Astrocyte of the cerebellum (primary cell): Measurements from ENCODE around the gene USP49.

Source experiments
- DNase-seq: peaks from one replicate; pipeline ENCODE4 v3.0.0-alpha.2; 2011; ENCODE audit warnings: low read depth
- H3K4me3 ChIP-seq: 2 replicates; pipeline ENCODE4 v1.5.1; 2011; ENCODE audit warnings: mild to moderate bottlenecking, low read depth, low read length, moderate library complexity
- in situ Hi-C: cut with HindIII; loops from 2 replicates; pipeline ENCODE4 v1.10.0; 2017; ENCODE audit warnings: low sequenced_read_pairs
- TF ChIP-seq, protein P1 (sequence below): IDR thresholded peaks from 2 replicates; pipeline ENCODE4 v1.5.1; 2012; ENCODE audit warnings: low read length, low read depth, moderate library complexity, mild to moderate bottlenecking; ENCODE audit errors: missing control alignments

USP49 gene

DNA sequence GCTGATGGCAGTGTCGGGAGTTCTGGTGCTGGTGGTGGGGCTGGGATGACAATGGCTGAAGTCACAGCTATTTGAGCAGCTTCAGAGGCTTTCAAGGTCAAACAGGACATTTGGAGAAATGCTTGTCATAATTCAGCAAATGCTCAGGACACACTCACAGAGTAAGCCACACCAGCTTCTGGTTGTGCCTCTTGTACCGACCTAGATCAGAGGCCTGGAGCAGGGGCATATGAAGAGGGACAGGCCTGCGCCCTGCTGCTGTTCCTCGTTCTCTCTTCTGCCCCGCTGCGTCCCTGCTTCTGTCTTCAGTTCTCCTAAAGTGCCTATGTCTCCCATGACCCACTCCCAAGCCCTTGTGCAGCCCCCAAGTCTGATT is 147.1 kb downstream of the USP49 start:
- no peak overlapping the region for H3K4me3 ChIP-seq
- DNase-seq, result no peak
- in situ Hi-C loops, result no loop called here
- TF ChIP-seq, protein P1, sequence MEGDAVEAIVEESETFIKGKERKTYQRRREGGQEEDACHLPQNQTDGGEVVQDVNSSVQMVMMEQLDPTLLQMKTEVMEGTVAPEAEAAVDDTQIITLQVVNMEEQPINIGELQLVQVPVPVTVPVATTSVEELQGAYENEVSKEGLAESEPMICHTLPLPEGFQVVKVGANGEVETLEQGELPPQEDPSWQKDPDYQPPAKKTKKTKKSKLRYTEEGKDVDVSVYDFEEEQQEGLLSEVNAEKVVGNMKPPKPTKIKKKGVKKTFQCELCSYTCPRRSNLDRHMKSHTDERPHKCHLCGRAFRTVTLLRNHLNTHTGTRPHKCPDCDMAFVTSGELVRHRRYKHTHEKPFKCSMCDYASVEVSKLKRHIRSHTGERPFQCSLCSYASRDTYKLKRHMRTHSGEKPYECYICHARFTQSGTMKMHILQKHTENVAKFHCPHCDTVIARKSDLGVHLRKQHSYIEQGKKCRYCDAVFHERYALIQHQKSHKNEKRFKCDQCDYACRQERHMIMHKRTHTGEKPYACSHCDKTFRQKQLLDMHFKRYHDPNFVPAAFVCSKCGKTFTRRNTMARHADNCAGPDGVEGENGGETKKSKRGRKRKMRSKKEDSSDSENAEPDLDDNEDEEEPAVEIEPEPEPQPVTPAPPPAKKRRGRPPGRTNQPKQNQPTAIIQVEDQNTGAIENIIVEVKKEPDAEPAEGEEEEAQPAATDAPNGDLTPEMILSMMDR, result no peak

GRCh38 chr6:41747256-41748101 is 147.7 kb downstream of the USP49 start, which contains the start of gene PGC:
TSS of gene PGC (minus strand) at chr6:41747397. CDS start at chr6:41747334, 63 bp downstream.
- in situ Hi-C loops, result no loop called here
- DNase-seq, result no peak
- TF ChIP-seq, protein P1, result no peak
- no peak within 1 kb of the TSS for H3K4me3 ChIP-seq

GRCh38 chr6:41746107-41746506 is 149.1 kb downstream of the USP49 start:
- TF ChIP-seq, protein P1, result no peak
- in situ Hi-C loops, result no loop called here
- no peak for DNase-seq
- no peak overlapping the region for H3K4me3 ChIP-seq

GRCh38 chr6:41744236-41744787 is 150.9 kb downstream of the USP49 start:
- no peak for DNase-seq
- in situ Hi-C loops, result no loop called here
- H3K4me3 ChIP-seq, result no peak overlapping the region
- TF ChIP-seq, protein P1, result no peak

GRCh38 chr6:41743406-41744235 is 151.6 kb downstream of the USP49 start:
- TF ChIP-seq, protein P1, result no peak
- in situ Hi-C loops, result no loop called here
- no peak overlapping the region for H3K4me3 ChIP-seq
- DNase-seq, result no peak
